ENCODE results near the gene CHMP4A. TPM values are rescaled to one million over a fixed set of nuclear protein-coding genes. Genes with fewer than 3 reads are reported as not detected.

Gene CHMP4A
- total and polyA plus RNA-seq, 2 of the 13 experiments (the other 11 are each of a cell fraction or from before 2014, with no cell fraction given) = 83.6 to 113 TPM

DNA sequence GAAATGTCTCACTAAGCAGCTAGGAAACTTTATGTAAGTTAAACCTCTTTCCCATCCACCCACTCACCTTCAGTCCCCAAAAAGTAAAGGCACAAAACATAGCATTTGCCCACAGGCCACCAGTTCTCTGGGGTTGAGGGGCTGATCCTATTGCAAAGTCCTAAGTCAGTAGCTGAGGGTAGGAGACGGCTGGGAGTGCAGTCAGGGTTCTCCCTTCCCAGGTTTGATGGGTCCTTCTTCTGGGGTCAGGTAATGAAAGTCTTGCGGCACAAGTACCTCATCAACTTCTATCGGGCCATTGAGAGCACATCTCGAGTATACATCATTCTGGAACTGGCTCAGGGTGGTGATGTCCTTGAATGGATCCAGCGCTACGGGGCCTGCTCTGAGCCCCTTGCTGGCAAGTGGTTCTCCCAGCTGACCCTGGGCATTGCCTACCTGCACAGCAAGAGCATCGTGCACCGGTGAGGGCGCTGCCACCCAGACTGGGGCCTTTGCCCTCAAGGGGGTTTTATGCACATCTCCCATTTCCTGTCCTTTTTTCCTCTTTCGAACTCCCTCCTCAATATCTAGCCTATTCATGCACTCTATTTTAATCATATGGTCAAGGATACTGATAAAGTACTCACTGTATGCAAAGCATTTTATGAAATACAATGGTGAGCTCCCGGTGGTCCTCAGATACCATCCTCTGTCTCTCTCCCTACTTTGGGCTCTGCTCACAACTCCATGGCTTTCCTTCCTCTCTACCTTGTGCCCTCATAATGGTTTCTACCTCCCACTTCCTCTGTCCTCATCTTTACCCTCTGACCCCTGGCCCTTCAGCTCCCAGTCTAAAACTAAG is 6.8 kb downstream of the CHMP4A start:
- WGBS (ENCODE audit: low lambda C conversion rate) = 97% methylated on average over 11 of the region's 11 CpGs
- in situ Hi-C loops (cut with HindIII; ENCODE audit: extremely low pct_ligation_motif_present, low pct_unique_long_range_greater_than_20kb) = no loop called here
- no peaks in the 10 kb centered on the region for H3K27me3 ChIP-seq (ENCODE audit: control insufficient read depth in 1 of 2, insufficient read depth in 2 of 2, low read length in 2 of 2)
- peaks cover 3% of the 10 kb centered on the region; the same call in 1 of the 2 replicates for H3K4me1 ChIP-seq (ENCODE audit: insufficient read depth, low read length)
- intact Hi-C loops (cut with micrococcal nuclease; ENCODE audit: unreplicated experiment) = no loop called here
- no peak overlapping the region for H3K27ac ChIP-seq (ENCODE audit: extremely low read length, insufficient read depth, low read length)
- no peaks in the 10 kb centered on the region for H3K79me2 ChIP-seq (ENCODE audit: insufficient read depth, low read length)
- H2AFZ ChIP-seq (ENCODE audit: low read length) = no peak overlapping the region
- no peaks in the 10 kb centered on the region for H3K9me3 ChIP-seq (ENCODE audit: low read length)
- no peak overlapping the region for H3K9ac ChIP-seq (ENCODE audit: insufficient read depth, low read depth, low read length)
- H3K36me3 ChIP-seq (replicated peaks in 1 of 2; ENCODE audit: control insufficient read depth in 1 of 2, insufficient read depth in 2 of 2, low read length in 2 of 2) = peaks cover 42 to 56% of the 10 kb centered on the region in 2 experiments
- ATAC-seq (peak; percentile 12), DNase-seq (ENCODE audit: low spot score) (no peak), FAIRE-seq (no peak)
- ChIA-PET CTCF (ENCODE audit: low intra/inter-chr PET ratio, low total read pairs) (no interaction called here), POLR2A (interaction anchor here (0.9 to 2.7 kb wide), 9 partner anchors 8 to 65 kb away, joined by 3 to 13 read pairs (median 5); partner anchors contain the start of genes IPO4, IRF9, MDP1 and PSME2)
- H3K4me2 ChIP-seq (ENCODE audit: low read depth, low read length) = no peak overlapping the region
- no peak overlapping the region for H3K4me3 ChIP-seq (replicated peaks in 1 of 3; ENCODE audit: insufficient read depth in 1 of 3, low read depth in 2 of 3, low read length in 3 of 3)
- BruUV-seq (replicated peaks) = TSS peak; percentile 24
- no peaks in the 10 kb centered on the region for H4K20me1 ChIP-seq (ENCODE audit: insufficient read depth, low read length)
- peak; percentile 27; the same call in 1 of the 2 replicates for TF ChIP-seq ZNF687 (CRISPR knock-in tag; IDR thresholded peaks at IDR 0.05)
- TF ChIP-seq NONO (IDR thresholded peaks at IDR 0.05) = no peak
- TF ChIP-seq NONO (CRISPR knock-in tag; conservative IDR thresholded peaks at IDR 0.05) = 0 out of 2 replicates have a peak, but pooled peaks have one; percentile 23
- TF ChIP-seq NFIC (IDR thresholded peaks at IDR 0.05; ENCODE audit: low read length) = no peak
- no peak for TF ChIP-seq MIXL1 (CRISPR knock-in tag; IDR thresholded peaks at IDR 0.05)
- TF ChIP-seq ZBTB2 (CRISPR knock-in tag; IDR thresholded peaks at IDR 0.05; ENCODE audit: low read depth) = no peak
- peak; percentile 43; the same call in 1 of the 2 replicates for TF ChIP-seq ZNF768 (CRISPR knock-in tag; IDR thresholded peaks at IDR 0.05)
- 0 out of 2 replicates have a peak, but pooled peaks have one; percentile 16 for TF ChIP-seq UBTF (CRISPR knock-in tag; IDR thresholded peaks at IDR 0.05)
- TF ChIP-seq CBFB (CRISPR knock-in tag; IDR thresholded peaks at IDR 0.05) = 0 out of 2 replicates have a peak, but pooled peaks have one; percentile 18
- TF ChIP-seq FOXO4 (CRISPR knock-in tag; conservative IDR thresholded peaks at IDR 0.05) = 0 out of 2 replicates have a peak, but pooled peaks have one; percentile 56
- no peak for TF ChIP-seq SOX6 (IDR thresholded peaks at IDR 0.05)
- TF ChIP-seq SOX6 (CRISPR knock-in tag; IDR thresholded peaks at IDR 0.05) = peak; percentile 18; the same call in 1 of the 2 replicates

Measured in HepG2 (cell line).